Keratinocyte (primary cell): Measurements from ENCODE around the gene RET.

Source experiments
- CTCF ChIP-seq, 3 experiments: IDR thresholded peaks in 1 of 3; conservative IDR thresholded peaks in 1 of 3; optimal IDR thresholded peaks in 1 of 3; 2 replicates in 2 of 3; 3 replicates in 1 of 3; pipeline versions ENCODE3 to v1.5.1; 2011; ENCODE audit warnings: low read length in 3 of 3, mild to moderate bottlenecking in 3 of 3, moderate library complexity in 2 of 3, control low read depth in 1 of 3, inconsistent platforms in 1 of 3; ENCODE audit not compliant: insufficient read depth in 2 of 3; ENCODE audit errors: extremely low read depth in 1 of 3
- EZH2 ChIP-seq: IDR thresholded peaks from one replicate; pipeline ENCODE4 v1.6.1; 2012; ENCODE audit warnings: inconsistent platforms, mild to moderate bottlenecking, low read length, moderate library complexity

DNA sequence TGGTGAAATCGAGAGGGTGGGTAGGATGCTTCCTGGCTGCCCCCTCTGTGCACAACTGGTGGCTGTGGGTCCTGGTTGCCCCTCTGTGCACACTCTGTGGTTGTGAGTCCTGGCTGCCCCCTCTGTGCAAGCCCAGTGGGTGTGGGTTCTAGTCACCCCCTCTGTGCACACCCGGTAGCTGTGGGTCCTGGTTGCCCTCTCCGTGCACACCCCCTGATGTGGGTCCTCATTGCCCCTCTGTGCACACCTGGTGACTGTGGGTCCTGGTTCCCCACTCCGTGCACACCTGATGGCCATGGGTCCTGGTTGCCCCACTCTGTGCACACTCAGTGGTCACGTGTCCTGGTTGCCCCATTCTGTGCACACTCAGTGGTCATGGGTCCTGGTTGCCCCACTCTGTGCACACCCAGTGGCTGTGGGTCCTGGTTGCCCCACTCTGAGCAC is 20.3 kb upstream of the RET start:
- TF ChIP-seq EZH2: no peak
- TF ChIP-seq CTCF (optimal IDR thresholded peaks at IDR 0.05 in 1 of 3, IDR thresholded peaks at IDR 0.05 in 1 of 3, conservative IDR thresholded peaks at IDR 0.05 in 1 of 3; ENCODE audit: extremely low read depth in 1 of 3, insufficient read depth in 2 of 3, low read length in 3 of 3): no peak
